Measurements from ENCODE around the gene CD109. TPM values are rescaled to one million over a fixed set of nuclear protein-coding genes. Genes with fewer than 3 reads are reported as not detected.

The CD109 gene
- total and polyA plus RNA-seq, 4 experiments from 2014 or later, result 0.10 to 0.96 (median 0.53) TPM

GRCh38 chr6:73752943-73753342 is 56.9 kb downstream of the CD109 start:
- Histone ChIP-seq H3K27me3 (ENCODE audit: insufficient read depth, low read length) (no peaks in the 10 kb centered on the region), H3K27ac (ENCODE audit: low read depth, low read length) (no peak overlapping the region), H3K4me1 (ENCODE audit: insufficient read depth, low read length) (no peaks in the 10 kb centered on the region), H3K4me3 (ENCODE audit: low read length in 2 of 2) (no peak overlapping the region), H3K9me3 (ENCODE audit: control insufficient read depth in 1 of 2, low read length in 2 of 2) (no peaks in the 10 kb centered on the region), H3K36me3 (ENCODE audit: insufficient read depth, low read length) (no peaks in the 10 kb centered on the region)
- DNase-seq, result no peak
- Mint-ChIP-seq H3K36me3 (no peaks in the 10 kb centered on the region), H3K4me1 (no peaks in the 10 kb centered on the region), H3K4me3 (no peak overlapping the region), H3K27me3 (no peaks in the 10 kb centered on the region), H3K9me3 (no peaks in the 10 kb centered on the region), H3K27ac (no peak overlapping the region)
- intact Hi-C loops (cut with micrococcal nuclease), result no loop called here
- CTCF ChIA-PET (ENCODE audit: partially characterized antibody), result no interaction called here
- POLR2A ChIA-PET (ENCODE audit: partially characterized antibody), result no interaction called here

GRCh38 chr6:73766040-73766439 is 70.0 kb downstream of the CD109 start:
- DNase-seq, result no peak
- Mint-ChIP-seq H3K4me1 (peaks cover 0 to 3% (median 2%) of the 10 kb centered on the region in 4 donors), H3K9me3 (no peaks in the 10 kb centered on the region), H3K27ac (no peak overlapping the region), H3K36me3 (no peaks in the 10 kb centered on the region), H3K27me3 (no peaks in the 10 kb centered on the region), H3K4me3 (no peak overlapping the region)
- CTCF ChIA-PET (ENCODE audit: partially characterized antibody), result interaction anchor here (1.1 kb wide), 1 partner anchor 28 kb away, joined by 5 read pairs; no protein-coding TSS in a partner anchor
- Histone ChIP-seq H3K27ac (ENCODE audit: low read depth, low read length) (no peak overlapping the region), H3K4me3 (ENCODE audit: low read length in 2 of 2) (no peak overlapping the region), H3K9me3 (ENCODE audit: control insufficient read depth in 1 of 2, low read length in 2 of 2) (no peaks in the 10 kb centered on the region), H3K36me3 (ENCODE audit: insufficient read depth, low read length) (no peaks in the 10 kb centered on the region), H3K4me1 (ENCODE audit: insufficient read depth, low read length) (no peaks in the 10 kb centered on the region), H3K27me3 (ENCODE audit: insufficient read depth, low read length) (no peaks in the 10 kb centered on the region)
- POLR2A ChIA-PET (ENCODE audit: partially characterized antibody), result no interaction called here
- intact Hi-C loops (cut with micrococcal nuclease), result no loop called here

- Mint-ChIP-seq H3K9me3 (no peaks in the 10 kb centered on the region), H3K27ac (no peak overlapping the region), H3K27me3 (no peaks in the 10 kb centered on the region), H3K4me1 (peaks cover 0 to 3% (median 2%) of the 10 kb centered on the region in 4 donors), H3K36me3 (no peaks in the 10 kb centered on the region), H3K4me3 (no peak overlapping the region)
- H3K27me3 ChIP-seq (ENCODE audit: insufficient read depth, low read length), result no peaks in the 10 kb centered on the region
- CTCF ChIA-PET (ENCODE audit: partially characterized antibody), result no interaction called here
- no peak for DNase-seq
- no peak overlapping the region for H3K4me3 ChIP-seq (ENCODE audit: low read length in 2 of 2)
- H3K36me3 ChIP-seq (ENCODE audit: insufficient read depth, low read length), result no peaks in the 10 kb centered on the region
- POLR2A ChIA-PET (ENCODE audit: partially characterized antibody), result no interaction called here
- H3K4me1 ChIP-seq (ENCODE audit: insufficient read depth, low read length), result no peaks in the 10 kb centered on the region
- H3K27ac ChIP-seq (ENCODE audit: low read depth, low read length), result no peak overlapping the region
- no peaks in the 10 kb centered on the region for H3K9me3 ChIP-seq (ENCODE audit: control insufficient read depth in 1 of 2, low read length in 2 of 2)
- intact Hi-C loops (cut with micrococcal nuclease), result no loop called here
Observed at GRCh38 chr6:73768558-73768957, 72.6 kb downstream of the CD109 start.

DNA sequence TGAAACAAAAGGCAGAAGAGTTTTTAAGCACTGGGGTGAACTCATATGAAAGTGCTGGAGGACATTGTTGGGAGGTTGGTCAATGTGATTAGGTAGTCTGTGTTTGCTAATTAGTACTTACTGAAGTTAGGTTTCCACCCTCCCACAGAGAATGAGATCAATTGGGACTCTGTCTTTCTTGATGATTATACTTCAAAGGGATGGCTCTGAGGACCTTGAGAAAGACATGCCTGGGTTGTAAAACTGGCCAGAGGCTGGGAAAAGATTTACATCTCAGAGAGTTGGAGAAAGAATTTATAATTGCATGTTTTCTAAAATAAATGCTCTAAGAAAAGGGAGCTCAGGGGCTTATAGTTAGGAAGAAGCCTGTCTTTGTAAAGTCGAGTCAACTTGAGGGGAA is 74.0 kb downstream of the CD109 start:
- Mint-ChIP-seq H3K9me3 (no peaks in the 10 kb centered on the region), H3K4me3 (no peak overlapping the region), H3K27ac (no peak overlapping the region), H3K36me3 (no peaks in the 10 kb centered on the region), H3K4me1 (peaks cover 0 to 3% (median 3%) of the 10 kb centered on the region in 4 donors), H3K27me3 (peaks cover 0 to 1% of the 10 kb centered on the region in 2 donors)
- no peak for DNase-seq
- H3K4me1 ChIP-seq (ENCODE audit: insufficient read depth, low read length), result no peaks in the 10 kb centered on the region
- H3K9me3 ChIP-seq (ENCODE audit: control insufficient read depth in 1 of 2, low read length in 2 of 2), result no peaks in the 10 kb centered on the region
- ChIA-PET CTCF (ENCODE audit: partially characterized antibody) (no interaction called here), POLR2A (ENCODE audit: partially characterized antibody) (no interaction called here)
- H3K4me3 ChIP-seq (ENCODE audit: low read length in 2 of 2), result no peak overlapping the region
- H3K27me3 ChIP-seq (ENCODE audit: insufficient read depth, low read length), result no peaks in the 10 kb centered on the region
- H3K27ac ChIP-seq (ENCODE audit: low read depth, low read length), result no peak overlapping the region
- intact Hi-C loops (cut with micrococcal nuclease), result no loop called here
- no peaks in the 10 kb centered on the region for H3K36me3 ChIP-seq (ENCODE audit: insufficient read depth, low read length)

- CTCF ChIA-PET (ENCODE audit: partially characterized antibody), result interaction anchor here (1.6 kb wide), 1 partner anchor 13 kb away, joined by 3 read pairs; no protein-coding TSS in a partner anchor
- H3K4me1 Mint-ChIP-seq, result peaks cover 0 to 1% (median 0%) of the 10 kb centered on the region in 4 donors
- Histone ChIP-seq H3K27me3 (ENCODE audit: insufficient read depth, low read length) (no peaks in the 10 kb centered on the region), H3K36me3 (ENCODE audit: insufficient read depth, low read length) (no peaks in the 10 kb centered on the region), H3K27ac (ENCODE audit: low read depth, low read length) (no peak overlapping the region), H3K9me3 (ENCODE audit: control insufficient read depth in 1 of 2, low read length in 2 of 2) (no peaks in the 10 kb centered on the region), H3K4me1 (ENCODE audit: insufficient read depth, low read length) (no peaks in the 10 kb centered on the region), H3K4me3 (ENCODE audit: low read length in 2 of 2) (no peak overlapping the region)
- no peak overlapping the region for H3K4me3 Mint-ChIP-seq
- H3K27me3 Mint-ChIP-seq, result peaks cover 0 to 1% of the 10 kb centered on the region in 2 donors
- no peak for DNase-seq
- no peaks in the 10 kb centered on the region for H3K36me3 Mint-ChIP-seq
- H3K9me3 Mint-ChIP-seq, result no peaks in the 10 kb centered on the region
- intact Hi-C loops (cut with micrococcal nuclease), result no loop called here
- H3K27ac Mint-ChIP-seq, result no peak overlapping the region
- POLR2A ChIA-PET (ENCODE audit: partially characterized antibody), result no interaction called here
Observed at GRCh38 chr6:73774311-73774774, 78.3 kb downstream of the CD109 start.

GRCh38 chr6:73779943-73780342 is 83.9 kb downstream of the CD109 start:
- Histone ChIP-seq H3K4me1 (ENCODE audit: insufficient read depth, low read length) (no peaks in the 10 kb centered on the region), H3K36me3 (ENCODE audit: insufficient read depth, low read length) (no peaks in the 10 kb centered on the region), H3K27ac (ENCODE audit: low read depth, low read length) (no peak overlapping the region), H3K9me3 (ENCODE audit: control insufficient read depth in 1 of 2, low read length in 2 of 2) (no peaks in the 10 kb centered on the region), H3K4me3 (ENCODE audit: low read length in 2 of 2) (no peak overlapping the region), H3K27me3 (ENCODE audit: insufficient read depth, low read length) (no peaks in the 10 kb centered on the region)
- intact Hi-C loops (cut with micrococcal nuclease), result no loop called here
- Mint-ChIP-seq H3K27me3 (no peaks in the 10 kb centered on the region), H3K9me3 (no peaks in the 10 kb centered on the region), H3K27ac (no peak overlapping the region), H3K36me3 (no peaks in the 10 kb centered on the region), H3K4me3 (no peak overlapping the region), H3K4me1 (no peaks in the 10 kb centered on the region)
- POLR2A ChIA-PET (ENCODE audit: partially characterized antibody), result no interaction called here
- CTCF ChIA-PET (ENCODE audit: partially characterized antibody), result no interaction called here
- no peak for DNase-seq

GRCh38 chr6:73782911-73783310 is 86.9 kb downstream of the CD109 start:
- intact Hi-C loops (cut with micrococcal nuclease), result no loop called here
- no peaks in the 10 kb centered on the region for H3K4me1 Mint-ChIP-seq
- Histone ChIP-seq H3K4me1 (ENCODE audit: insufficient read depth, low read length) (no peaks in the 10 kb centered on the region), H3K9me3 (ENCODE audit: control insufficient read depth in 1 of 2, low read length in 2 of 2) (no peaks in the 10 kb centered on the region), H3K4me3 (ENCODE audit: low read length in 2 of 2) (no peak overlapping the region), H3K36me3 (ENCODE audit: insufficient read depth, low read length) (no peaks in the 10 kb centered on the region), H3K27ac (ENCODE audit: low read depth, low read length) (no peak overlapping the region), H3K27me3 (ENCODE audit: insufficient read depth, low read length) (no peaks in the 10 kb centered on the region)
- H3K4me3 Mint-ChIP-seq, result no peak overlapping the region
- no peak for DNase-seq
- no peaks in the 10 kb centered on the region for H3K36me3 Mint-ChIP-seq
- no peaks in the 10 kb centered on the region for H3K27me3 Mint-ChIP-seq
- no peaks in the 10 kb centered on the region for H3K9me3 Mint-ChIP-seq
- ChIA-PET POLR2A (ENCODE audit: partially characterized antibody) (no interaction called here), CTCF (ENCODE audit: partially characterized antibody) (no interaction called here)
- no peak overlapping the region for H3K27ac Mint-ChIP-seq

Data from CD4-positive, alpha-beta memory T cell (primary cell).